B cell (primary cell): ENCODE measurements around the gene RCHY1. TPM values are rescaled to one million over a fixed set of nuclear protein-coding genes. Genes with fewer than 3 reads are reported as not detected.

ENCODE experiments used
- ATAC-seq: fragments of 200-7000 bp; cut with Tn5 transposase; one replicate; pipeline ENCODE4 v1.10.0; 2021; ENCODE audit warnings: low read depth, mild to moderate bottlenecking, moderate number of reproducible peaks, moderate library complexity
- CTCF ChIA-PET: fragments of 350-600 bp; sonication (Branson Sonifier 250); formaldehyde crosslinking; loops from one replicate; lab custom pipeline; 2021; ENCODE audit warnings: antibody characterized with exemption, inconsistent platforms; lab: Charles Lee
- POLR2A ChIA-PET: fragments of 350-600 bp; sonication (Branson Sonifier 250); formaldehyde crosslinking; loops from one replicate; lab custom pipeline; 2021; ENCODE audit warnings: antibody characterized with exemption; lab: Charles Lee
- DNase-seq: peaks from one replicate; pipeline ENCODE4 v3.0.0; 2013
- H2AFZ ChIP-seq: 2 replicates; pipeline ENCODE4 v1.6.1; 2012; ENCODE audit warnings: mild to moderate bottlenecking, low read depth, low read length; ENCODE audit not compliant: insufficient read depth, poor library complexity, severe bottlenecking
- H3K27ac ChIP-seq, 2 donors: 1 replicate in 1 of 2; 2 replicates in 1 of 2; pipeline ENCODE4 v1.5.1; 2012 to 2013; ENCODE audit warnings: low read length in 2 of 2, mild to moderate bottlenecking in 2 of 2, moderate library complexity in 1 of 2
- H3K27me3 ChIP-seq, 4 experiments: fragments of 200-600 bp in 1 of 4; sonication (generic) in 1 of 4; replicated peaks in 1 of 4; 1 replicate in 2 of 4; 2 replicates in 2 of 4; pipeline versions ENCODE4 v1.6.1 to v1.7.0; 2013 to 2016; ENCODE audit warnings: low read length in 3 of 4, mild to moderate bottlenecking in 2 of 4, mixed read lengths in 1 of 4, moderate library complexity in 1 of 4; ENCODE audit not compliant: insufficient read depth in 4 of 4, control insufficient read depth in 3 of 4; ENCODE audit errors: control extremely low read depth in 1 of 4
- H3K36me3 ChIP-seq, 2 experiments: replicated peaks in 1 of 2; 1 replicate in 1 of 2; 2 replicates in 1 of 2; pipeline versions ENCODE4 v1.6.1 to v1.7.1; 2013; ENCODE audit warnings: low read length in 1 of 2; ENCODE audit not compliant: insufficient read depth in 2 of 2, control insufficient read depth in 1 of 2; ENCODE audit errors: control extremely low read depth in 1 of 2, extremely low read depth in 1 of 2
- H3K4me1 ChIP-seq, 2 donors: fragments of 200-600 bp in 1 of 2; sonication (generic) in 1 of 2; 1 replicate in 1 of 2; 2 replicates in 1 of 2; pipeline versions ENCODE4 v1.5.1 to v1.6.1; 2013 to 2017; ENCODE audit warnings: low read length in 2 of 2; ENCODE audit not compliant: control insufficient read depth in 2 of 2, insufficient read depth in 2 of 2
- H3K4me2 ChIP-seq: replicated peaks from 2 replicates; pipeline ENCODE3; 2012; ENCODE audit warnings: mild to moderate bottlenecking, low read depth, low read length; ENCODE audit not compliant: poor library complexity, severe bottlenecking
- H3K4me3 ChIP-seq, 5 experiments: fragments of 200-600 bp in 1 of 5; sonication (generic) in 1 of 5; 1 replicate in 3 of 5; 2 replicates in 2 of 5; pipeline versions ENCODE4 v1.5.1 to v1.7.0; 2011 to 2016; ENCODE audit warnings: low read length in 4 of 5, mild to moderate bottlenecking in 4 of 5, low read depth in 2 of 5, control low read depth in 1 of 5, moderate library complexity in 1 of 5; ENCODE audit not compliant: insufficient read depth in 1 of 5; ENCODE audit errors: control extremely low read depth in 1 of 5, extremely low read depth in 1 of 5
- H3K79me2 ChIP-seq: fragments of 200-600 bp; sonication (generic); one replicate; pipeline ENCODE4 v1.6.0; 2016; ENCODE audit warnings: low read length; ENCODE audit not compliant: control insufficient read depth, insufficient read depth
- H3K9ac ChIP-seq: fragments of 200-600 bp; sonication (generic); 2 replicates; pipeline ENCODE4 v1.6.1; 2017; ENCODE audit warnings: mild to moderate bottlenecking, low read length, moderate library complexity
- H3K9me3 ChIP-seq, 3 donors: one replicate each; pipeline versions ENCODE4 v1.6.1 to v1.7.1; 2013; ENCODE audit warnings: low read length in 2 of 3; ENCODE audit not compliant: control insufficient read depth in 2 of 3, insufficient read depth in 1 of 3; ENCODE audit errors: control extremely low read depth in 1 of 3
- H4K20me1 ChIP-seq: 2 replicates; pipeline ENCODE4 v1.6.0; 2012; ENCODE audit warnings: mild to moderate bottlenecking, low read length; ENCODE audit not compliant: insufficient read depth, control insufficient read depth, poor library complexity, severe bottlenecking
- H3K27ac Mint-ChIP-seq: one replicate; pipeline ENCODE4 v1.8.0; 2021; ENCODE audit warnings: mixed read lengths
- H3K27me3 Mint-ChIP-seq: one replicate; pipeline ENCODE4 v1.8.0; 2021; ENCODE audit warnings: mixed read lengths
- H3K4me1 Mint-ChIP-seq: one replicate; pipeline ENCODE4 v1.8.0; 2021; ENCODE audit warnings: mixed read lengths
- H3K4me3 Mint-ChIP-seq: one replicate; pipeline ENCODE4 v1.8.0; 2021; ENCODE audit warnings: mixed read lengths
- H3K9me3 Mint-ChIP-seq: one replicate; pipeline ENCODE4 v1.8.0; 2022; ENCODE audit warnings: mixed read lengths; ENCODE audit not compliant: insufficient read depth
- EZH2 ChIP-seq: IDR thresholded peaks from 2 replicates; pipeline ENCODE4 v1.6.1; 2012; ENCODE audit warnings: borderline replicate concordance, low read depth, mild to moderate bottlenecking, moderate library complexity, low read length; ENCODE audit not compliant: insufficient read depth, poor library complexity, severe bottlenecking
- WGBS: methylation state at CpG from one replicate; pipeline ENCODE4 v1.1.5; 2013; ENCODE audit warnings: missing lambda C conversion rate; ENCODE audit not compliant: insufficient coverage; 5-methylcytosine and 5-hydroxymethylcytosine counted together
- intact Hi-C: fragments of 100-400 bp; cut with micrococcal nuclease; formaldehyde crosslinking; loops from one replicate; pipeline ENCODE4 v1.10.0; 2022
- polyA plus RNA-seq: library from polyadenylated mRNA; depleted of rRNA; stranded (reverse); fragments of >200 nt; gene quantifications from 2 replicates; pipeline ENCODE4 v1.2.3, GENCODE V29; 2012
- total RNA-seq, 2 donors: library from RNA; stranded (reverse); fragments of 120-200 nt in 1 of 2; gene quantifications; 1 replicate in 1 of 2; 2 replicates in 1 of 2; pipeline versions ENCODE4 v1.2.3 to v1.2.4, GENCODE V29; 2013 to 2022
- TF ChIP-seq, protein P1 (sequence below): fragments of 200-600 bp; IDR thresholded peaks from one replicate; pipeline ENCODE4 v1.8.0; 2022; ENCODE audit warnings: antibody characterized with exemption, mild to moderate bottlenecking

Gene RCHY1
- total and polyA plus RNA-seq, 2 donors (not counting 1 experiment from before 2014, with no cell fraction given), result 19.8 to 33.3 TPM

- Mint-ChIP-seq H3K27me3 (peaks cover 35% of the 10 kb centered on the region), H3K4me1 (no peaks in the 10 kb centered on the region), H3K4me3 (no peak overlapping the region), H3K9me3 (peaks cover 4% of the 10 kb centered on the region), H3K27ac (no peak overlapping the region)
- Histone ChIP-seq H3K4me3 (no peak overlapping the region), H3K27me3 (peaks cover 0 to 17% (median 3%) of the 10 kb centered on the region in 4 experiments), H3K9me3 (peaks cover 0 to 6% (median 0%) of the 10 kb centered on the region in 3 donors), H3K36me3 (no peaks in the 10 kb centered on the region), H3K9ac (no peak overlapping the region), H3K4me1 (no peaks in the 10 kb centered on the region), H2AFZ (no peak overlapping the region), H3K79me2 (no peaks in the 10 kb centered on the region), H4K20me1 (no peaks in the 10 kb centered on the region), H3K27ac (no peak overlapping the region), H3K4me2 (no peak overlapping the region)
- ChIA-PET CTCF (no interaction called here), POLR2A (no interaction called here)
- no peak for ATAC-seq
- 100% methylated on average over 1 of the region's 2 CpGs for WGBS
- intact Hi-C loops, result no loop called here
- no peak for TF ChIP-seq EZH2
- TF ChIP-seq, protein P1, sequence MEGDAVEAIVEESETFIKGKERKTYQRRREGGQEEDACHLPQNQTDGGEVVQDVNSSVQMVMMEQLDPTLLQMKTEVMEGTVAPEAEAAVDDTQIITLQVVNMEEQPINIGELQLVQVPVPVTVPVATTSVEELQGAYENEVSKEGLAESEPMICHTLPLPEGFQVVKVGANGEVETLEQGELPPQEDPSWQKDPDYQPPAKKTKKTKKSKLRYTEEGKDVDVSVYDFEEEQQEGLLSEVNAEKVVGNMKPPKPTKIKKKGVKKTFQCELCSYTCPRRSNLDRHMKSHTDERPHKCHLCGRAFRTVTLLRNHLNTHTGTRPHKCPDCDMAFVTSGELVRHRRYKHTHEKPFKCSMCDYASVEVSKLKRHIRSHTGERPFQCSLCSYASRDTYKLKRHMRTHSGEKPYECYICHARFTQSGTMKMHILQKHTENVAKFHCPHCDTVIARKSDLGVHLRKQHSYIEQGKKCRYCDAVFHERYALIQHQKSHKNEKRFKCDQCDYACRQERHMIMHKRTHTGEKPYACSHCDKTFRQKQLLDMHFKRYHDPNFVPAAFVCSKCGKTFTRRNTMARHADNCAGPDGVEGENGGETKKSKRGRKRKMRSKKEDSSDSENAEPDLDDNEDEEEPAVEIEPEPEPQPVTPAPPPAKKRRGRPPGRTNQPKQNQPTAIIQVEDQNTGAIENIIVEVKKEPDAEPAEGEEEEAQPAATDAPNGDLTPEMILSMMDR, result no peak
- no peak for DNase-seq
Observed at GRCh38 chr4:75434105-75434504, 80.1 kb downstream of the RCHY1 start.

DNA sequence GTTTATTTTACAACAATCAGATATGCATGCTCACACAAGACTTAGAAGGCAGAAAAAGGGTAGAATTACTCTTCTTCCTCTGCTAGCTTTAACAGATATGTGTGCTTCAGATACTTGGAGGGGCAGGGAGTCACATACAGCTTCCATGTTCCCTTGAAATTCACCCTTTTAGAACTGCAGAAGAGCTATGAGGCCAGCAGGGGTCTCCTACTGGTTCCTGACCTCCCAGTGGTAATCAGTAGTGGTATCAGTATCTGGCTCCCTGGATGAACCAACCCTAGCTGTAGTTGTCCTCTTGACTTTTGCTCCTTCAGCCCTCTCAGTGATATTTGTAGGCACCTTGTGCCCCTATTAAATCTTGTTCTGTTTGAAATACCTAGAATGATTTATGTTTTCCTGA, 81.5 kb downstream of the RCHY1 start:
- H3K9me3 Mint-ChIP-seq, result peaks cover 2% of the 10 kb centered on the region
- DNase-seq (no peak), ATAC-seq (no peak)
- no peaks in the 10 kb centered on the region for H4K20me1 ChIP-seq
- H3K36me3 ChIP-seq, result no peaks in the 10 kb centered on the region
- ChIA-PET POLR2A (no interaction called here), CTCF (interaction anchor here (1.2 kb wide), 1 partner anchor 9 kb away, joined by 3 read pairs; no protein-coding TSS in a partner anchor)
- H3K79me2 ChIP-seq, result no peaks in the 10 kb centered on the region
- H3K27me3 Mint-ChIP-seq, result peaks cover 39% of the 10 kb centered on the region
- no peak overlapping the region for H3K27ac ChIP-seq
- H3K4me1 Mint-ChIP-seq, result no peaks in the 10 kb centered on the region
- no peak overlapping the region for H2AFZ ChIP-seq
- H3K4me2 ChIP-seq, result no peak overlapping the region
- H3K9me3 ChIP-seq, result peaks cover 0 to 6% (median 0%) of the 10 kb centered on the region in 3 donors
- H3K27ac Mint-ChIP-seq, result no peak overlapping the region
- no peaks in the 10 kb centered on the region for H3K4me1 ChIP-seq
- peaks cover 0 to 17% (median 3%) of the 10 kb centered on the region in 4 experiments for H3K27me3 ChIP-seq
- H3K4me3 Mint-ChIP-seq, result no peak overlapping the region
- intact Hi-C loops, result no loop called here
- H3K4me3 ChIP-seq, result no peak overlapping the region
- no peak overlapping the region for H3K9ac ChIP-seq
- no peak for TF ChIP-seq EZH2
- TF ChIP-seq, protein P1, result no peak
